Measurements from ENCODE around the gene VPS26C.

The VPS26C gene

DNA sequence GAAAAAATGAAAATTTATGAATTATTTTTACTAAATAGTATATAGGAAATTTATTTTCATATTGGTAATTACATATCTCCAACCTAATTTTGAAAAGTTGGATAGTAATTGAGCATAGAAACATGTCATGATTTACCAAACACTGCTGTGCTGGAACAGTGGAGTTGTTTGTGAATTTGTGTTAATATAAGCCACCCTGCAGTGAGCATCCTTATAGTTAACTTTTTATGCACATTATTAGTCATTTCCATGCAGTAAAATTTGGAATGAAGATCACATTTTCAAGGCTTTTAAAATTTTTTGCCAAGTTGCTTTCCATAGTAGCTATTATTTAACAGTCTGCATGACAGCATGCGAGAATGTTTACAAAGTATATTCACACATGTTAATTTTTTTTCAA lies 78.3 kb downstream of the VPS26C start:
- Histone ChIP-seq H3K36me3 (peaks cover 57% of the 10 kb centered on the region), H3K9me3 (no peaks in the 10 kb centered on the region), H3K27ac (no peak overlapping the region), H3K27me3 (no peaks in the 10 kb centered on the region), H3K4me3 (ENCODE audit: low read depth in 1 of 2, low read length in 1 of 2) (no peak overlapping the region), H3K4me1 (ENCODE audit: control insufficient read depth in 1 of 2, insufficient read depth in 1 of 2, low read depth in 1 of 2, low read length in 1 of 2) (no peaks in the 10 kb centered on the region)
- TF ChIP-seq CTCF (IDR thresholded peaks at IDR 0.05), result no peak

- TF ChIP-seq CTCF (IDR thresholded peaks at IDR 0.05), result no peak
- H3K9me3 ChIP-seq, result no peaks in the 10 kb centered on the region
Measured at GRCh38 chr21:37186983-37187382, 80.2 kb downstream of the VPS26C start.

DNA sequence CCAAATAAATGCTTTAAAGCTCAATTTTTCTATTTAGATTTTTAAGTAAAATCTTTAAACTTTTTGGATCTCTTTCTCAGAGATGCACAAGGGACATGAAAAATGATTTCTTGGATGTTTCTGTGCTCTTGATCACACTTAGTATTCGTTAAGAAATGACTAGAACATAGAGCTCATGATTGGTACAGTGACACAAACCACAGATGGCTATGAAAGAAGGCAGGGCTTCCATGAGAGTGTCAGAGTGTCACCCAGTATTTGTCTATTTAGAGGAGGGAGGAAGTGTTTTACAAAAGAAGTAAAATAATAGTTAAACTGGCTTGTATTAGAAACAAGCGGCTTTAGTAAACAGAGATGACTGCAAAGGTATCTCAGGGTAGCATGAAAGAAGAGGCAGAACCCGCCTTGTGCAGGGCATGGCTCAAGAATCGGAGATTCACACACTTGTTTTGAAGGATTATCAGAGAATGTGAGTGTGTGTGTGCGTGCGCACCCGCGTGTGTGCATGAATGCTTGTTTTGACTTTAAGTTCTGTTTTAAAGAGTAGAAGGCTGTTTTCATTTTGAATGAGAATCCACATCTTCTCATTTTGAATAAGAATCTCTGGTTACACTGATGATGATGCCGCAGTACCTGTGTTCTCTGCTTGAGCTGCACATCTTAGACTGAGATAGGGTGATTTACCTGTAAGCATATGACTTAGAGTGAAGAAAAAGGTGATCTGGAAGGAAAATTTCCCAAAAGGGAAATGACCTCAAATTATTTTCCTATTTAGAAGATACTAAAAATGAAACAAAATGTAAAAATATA lies 82.1 kb downstream of the VPS26C start:
- Histone ChIP-seq H3K27me3 (no peaks in the 10 kb centered on the region), H3K36me3 (peaks cover 32% of the 10 kb centered on the region), H3K4me1 (ENCODE audit: control insufficient read depth in 1 of 2, insufficient read depth in 1 of 2, low read depth in 1 of 2, low read length in 1 of 2) (no peaks in the 10 kb centered on the region), H3K9me3 (no peaks in the 10 kb centered on the region), H3K4me3 (ENCODE audit: low read depth in 1 of 2, low read length in 1 of 2) (no peak overlapping the region), H3K27ac (no peak overlapping the region)
- TF ChIP-seq CTCF (IDR thresholded peaks at IDR 0.05), result no peak

More at GRCh38 chr21:37186983-37187382, 80.2 kb downstream of the VPS26C start:
- Histone ChIP-seq H3K4me1 (ENCODE audit: control insufficient read depth in 1 of 2, insufficient read depth in 1 of 2, low read depth in 1 of 2, low read length in 1 of 2) (no peaks in the 10 kb centered on the region), H3K36me3 (peaks cover 45% of the 10 kb centered on the region), H3K4me3 (ENCODE audit: low read depth in 1 of 2, low read length in 1 of 2) (no peak overlapping the region), H3K27ac (no peak overlapping the region), H3K27me3 (no peaks in the 10 kb centered on the region)

- H3K4me1 ChIP-seq (ENCODE audit: control insufficient read depth in 1 of 2, insufficient read depth in 1 of 2, low read depth in 1 of 2, low read length in 1 of 2), result no peaks in the 10 kb centered on the region
- no peaks in the 10 kb centered on the region for H3K9me3 ChIP-seq
- no peak for TF ChIP-seq CTCF (IDR thresholded peaks at IDR 0.05)
- no peaks in the 10 kb centered on the region for H3K27me3 ChIP-seq
- no peak overlapping the region for H3K27ac ChIP-seq
- H3K36me3 ChIP-seq, result peaks cover 22% of the 10 kb centered on the region
- H3K4me3 ChIP-seq (ENCODE audit: low read depth in 1 of 2, low read length in 1 of 2), result no peak overlapping the region
Measured at GRCh38 chr21:37183749-37184148, 83.4 kb downstream of the VPS26C start.

- Histone ChIP-seq H3K9me3 (no peaks in the 10 kb centered on the region), H3K36me3 (peaks cover 9% of the 10 kb centered on the region), H3K27me3 (no peaks in the 10 kb centered on the region), H3K4me1 (ENCODE audit: control insufficient read depth in 1 of 2, insufficient read depth in 1 of 2, low read depth in 1 of 2, low read length in 1 of 2) (no peaks in the 10 kb centered on the region), H3K4me3 (ENCODE audit: low read depth in 1 of 2, low read length in 1 of 2) (no peak overlapping the region), H3K27ac (no peak overlapping the region)
- no peak for TF ChIP-seq CTCF (IDR thresholded peaks at IDR 0.05)
Measured at GRCh38 chr21:37182222-37182621, 84.9 kb downstream of the VPS26C start.
